Left forelimb (tissue), 1 donor: Measurements from ENCODE around the gene PDE6B.
"Not testable (repeated sequence)": the region's sequence is repeated elsewhere in the genome, so short reads cannot be mapped to it uniquely, and the experiment has no call there.

ENCODE experiments used
- DNase-seq: peaks from one replicate; pipeline ENCODE4 v3.0.0-alpha.2; 2018; ENCODE audit warnings: low spot score

PDE6B gene

DNA sequence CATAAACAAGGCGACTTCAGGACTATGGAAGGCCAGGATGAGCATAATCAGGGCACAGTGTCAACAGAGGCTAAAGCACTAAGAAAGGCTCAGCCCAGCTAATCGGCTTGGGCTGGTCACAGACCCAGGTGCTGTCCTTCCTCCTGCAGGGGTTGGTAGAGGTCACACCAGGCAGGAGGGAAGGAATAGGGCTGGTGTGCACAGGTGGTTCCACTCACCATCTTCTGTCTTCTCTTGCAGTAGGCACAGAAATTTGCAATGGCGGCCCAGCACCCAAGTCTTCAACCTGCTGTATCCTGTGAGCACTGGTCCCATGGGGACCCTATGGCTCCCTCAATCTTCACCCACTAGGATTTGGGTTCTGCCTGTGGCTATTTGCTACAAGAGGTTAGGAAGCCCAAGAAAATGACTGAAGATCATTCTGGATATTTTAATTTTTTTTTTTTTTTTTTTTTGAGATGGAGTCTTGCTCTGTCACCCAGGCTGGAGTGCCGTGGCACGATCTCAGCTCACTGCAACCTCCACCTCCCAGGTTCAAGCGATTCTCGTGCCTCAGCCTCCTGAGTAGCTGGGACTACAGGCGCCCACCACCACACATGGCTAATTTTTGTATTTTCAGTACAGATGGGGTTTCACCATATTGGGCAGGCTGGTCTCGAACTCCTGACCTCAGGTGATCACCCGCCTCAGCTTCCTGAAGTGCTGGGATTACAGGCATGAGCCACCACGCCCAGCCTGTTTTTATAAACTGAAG, 44.6 kb downstream of the PDE6B start:
- DNase-seq: not testable (repeated sequence)

DNA sequence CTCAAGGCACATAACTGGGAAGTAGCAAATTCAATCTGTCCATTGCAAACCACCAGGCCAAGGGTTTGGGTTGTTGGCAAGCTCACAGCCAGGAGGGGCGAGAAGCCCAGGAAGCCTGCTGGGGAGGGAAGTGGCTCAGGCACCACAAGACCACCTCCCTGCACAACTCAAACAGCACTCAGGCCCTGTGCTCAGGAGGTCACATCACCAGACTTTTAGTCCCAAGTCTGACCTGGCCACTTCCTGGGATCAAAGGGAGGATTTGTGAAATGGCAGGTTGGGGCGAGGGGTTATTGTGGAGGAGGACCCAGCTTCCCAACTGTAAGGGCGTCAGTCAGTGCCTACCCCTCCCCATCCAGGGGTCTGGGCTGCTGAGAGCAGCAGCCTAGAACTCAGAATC, 46.4 kb downstream of the PDE6B start:
- DNase-seq: peak; percentile 53

DNA sequence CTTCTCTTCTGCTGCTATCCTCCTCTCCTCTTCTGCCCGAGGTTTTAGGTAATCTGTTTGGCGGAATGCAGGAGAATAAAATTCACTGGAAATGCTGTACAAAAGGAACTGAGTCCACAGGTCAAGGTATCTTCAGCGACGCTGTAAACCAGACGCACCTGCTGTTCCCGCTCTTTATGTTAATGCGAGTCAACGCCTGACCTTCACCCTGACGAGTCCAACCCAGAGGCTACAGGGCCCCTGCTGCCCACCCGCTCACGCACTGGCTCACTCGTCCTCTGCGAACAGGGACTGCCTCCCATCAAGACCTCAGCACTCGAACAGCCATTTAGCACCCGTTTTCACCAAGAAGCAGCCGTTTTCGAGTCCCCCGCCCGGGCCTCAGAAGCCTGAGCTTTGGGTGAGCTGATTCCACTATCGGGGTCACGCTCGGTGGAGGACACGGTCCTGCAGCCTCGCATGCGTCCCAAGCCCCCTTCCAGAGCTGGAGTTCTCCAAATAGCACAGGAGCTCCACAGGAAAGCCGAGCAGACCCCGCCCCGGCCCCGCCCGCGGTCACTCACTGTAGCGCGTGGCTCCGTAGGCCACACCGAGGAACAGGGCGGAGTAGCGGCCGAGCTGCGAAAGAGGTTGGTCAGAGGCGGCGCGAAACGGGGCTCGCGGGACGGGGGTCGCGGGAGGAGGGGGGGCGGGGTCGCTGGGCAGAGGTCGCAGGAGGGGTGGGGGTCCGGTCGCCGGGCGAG, 48.1 kb downstream of the PDE6B start:
- DNase-seq: no peak

DNA sequence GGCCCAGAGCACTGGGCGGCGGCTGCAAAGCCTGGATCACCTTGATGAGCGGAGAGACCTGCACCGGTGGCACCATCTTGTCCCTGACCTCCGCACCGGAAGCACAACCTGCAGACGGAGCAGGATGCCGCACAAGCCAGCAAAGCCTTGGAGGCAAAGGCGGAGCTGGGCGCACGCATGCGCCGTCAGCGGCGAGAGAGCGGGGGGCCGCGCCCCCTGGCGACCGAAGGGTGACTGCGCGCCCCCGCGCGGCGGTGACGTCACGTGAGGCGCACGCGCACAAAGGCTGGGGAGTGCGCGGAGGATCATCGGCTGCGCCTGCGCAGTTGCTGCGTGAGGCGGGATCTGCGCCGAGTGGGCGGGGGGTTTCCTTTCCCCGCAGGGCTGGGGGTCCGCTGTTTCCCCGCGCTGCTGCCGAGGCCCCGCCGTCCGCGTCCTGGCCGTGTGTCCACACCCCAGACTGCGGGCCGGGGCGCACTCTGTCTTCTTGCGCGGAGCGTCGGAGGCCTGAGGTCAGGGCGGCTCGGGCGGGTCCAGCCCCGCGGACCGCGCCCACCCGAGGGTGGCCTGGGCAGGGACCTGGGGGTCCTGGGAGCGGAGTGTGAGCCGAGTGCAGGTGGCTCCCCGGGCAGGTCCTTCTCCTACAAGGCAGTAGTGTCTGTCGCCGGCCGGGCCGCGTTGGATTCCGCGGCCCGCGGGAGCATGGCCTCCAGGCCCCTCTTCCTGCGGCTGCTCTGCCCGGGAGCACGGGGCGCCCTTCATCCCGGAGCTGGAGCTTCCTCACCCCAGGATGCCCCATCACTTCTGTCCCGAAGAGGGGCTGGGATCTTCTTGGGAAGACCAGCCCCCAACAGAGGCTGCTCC, 49.0 kb downstream of the PDE6B start, which contains the start of the genes ATP5ME and MYL5:
ATP5ME (minus strand) TSS at position 105 of the 864 bp plus-strand sequence; CDS start at position 76, 29 bp downstream.
MYL5 (plus strand) TSS at position 371 of the 864 bp plus-strand sequence. CDS start 3,485 bp downstream, outside the sequence.
- peak; percentile 99 for DNase-seq

DNA sequence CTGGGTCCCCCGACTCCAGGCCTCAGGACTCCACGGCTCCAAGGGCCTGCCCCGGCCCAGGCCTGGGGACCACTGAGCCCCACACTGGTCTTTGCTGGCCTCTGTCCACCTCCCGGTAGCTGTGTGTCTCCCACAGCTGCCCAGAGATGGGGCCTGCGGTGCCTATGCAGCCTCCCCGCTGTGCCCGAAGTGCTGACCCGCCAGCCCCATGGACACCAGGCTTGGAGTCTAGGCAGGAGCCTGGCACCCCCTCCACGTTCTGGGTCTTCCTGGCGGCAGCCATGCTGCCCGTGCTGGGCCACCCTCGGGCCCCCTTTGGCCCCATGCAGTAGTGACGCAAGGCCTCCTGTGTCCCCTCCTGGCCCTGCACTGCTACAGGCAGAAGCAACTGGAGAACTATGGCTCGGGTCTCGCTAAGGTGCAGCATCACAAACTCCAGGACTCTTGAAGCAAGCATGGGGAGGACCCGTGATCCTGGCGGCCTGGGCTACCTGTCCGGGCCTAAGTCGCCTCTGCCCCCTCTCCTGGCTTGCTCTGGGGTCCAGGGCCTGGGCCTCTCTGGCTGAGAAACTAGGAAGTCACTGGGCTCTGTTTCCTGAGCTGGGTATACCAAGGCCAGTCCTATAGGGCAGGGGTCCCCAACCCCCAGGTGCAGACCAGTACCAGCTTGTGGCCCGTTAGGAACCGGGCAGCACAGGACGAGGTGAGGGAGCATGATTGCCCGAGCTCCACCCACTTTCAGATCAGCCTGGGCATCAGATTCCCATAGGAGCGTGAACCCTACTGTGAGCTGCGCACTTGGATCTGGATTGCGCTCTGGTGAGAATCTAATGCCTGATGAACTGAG, 49.9 kb downstream of the PDE6B start:
- DNase-seq: no peak

DNA sequence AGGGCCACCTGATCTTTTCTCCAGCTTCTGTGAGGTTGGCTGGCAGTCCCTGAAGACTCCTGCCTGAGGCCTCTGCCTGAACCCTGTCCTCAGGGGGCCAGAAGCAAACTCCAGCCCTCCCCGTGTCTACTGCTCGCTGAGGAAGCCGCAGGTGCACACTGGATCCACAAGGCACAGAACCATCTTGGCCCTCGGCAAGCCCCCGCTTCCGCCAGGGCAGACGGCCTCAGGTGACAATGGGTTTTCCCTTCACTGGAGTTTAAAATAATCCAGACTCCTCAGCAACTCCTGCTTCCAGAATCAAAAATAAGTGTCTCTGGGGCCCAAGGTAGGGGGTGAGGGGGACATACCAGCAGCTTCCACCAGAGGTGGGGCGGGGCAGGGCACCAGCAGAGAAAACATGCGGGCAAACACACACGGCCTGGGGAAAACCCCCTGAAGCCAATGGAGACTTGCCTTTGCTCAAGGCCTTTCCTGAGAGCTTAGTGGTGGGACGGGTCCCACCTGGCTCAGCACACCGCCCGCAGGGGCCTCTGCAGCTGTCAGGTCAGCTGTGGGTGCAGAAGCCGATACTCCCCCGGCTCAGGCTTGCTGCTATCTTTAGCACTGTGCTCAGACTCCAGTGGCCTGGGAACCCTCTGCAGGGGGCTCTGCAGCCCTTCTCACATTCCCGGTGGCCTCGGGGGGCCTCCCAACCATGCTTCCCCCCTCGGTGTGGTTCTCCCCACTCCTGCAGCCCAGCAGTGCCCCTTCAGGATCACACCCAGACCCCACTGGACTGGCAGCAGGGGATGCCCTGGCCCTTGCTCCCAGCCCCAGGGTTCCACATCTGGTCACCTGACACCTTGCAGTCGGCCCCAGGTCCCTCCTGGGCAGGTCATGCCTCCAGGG, 50.9 kb downstream of the PDE6B start:
- peak; percentile 60 for DNase-seq

DNA sequence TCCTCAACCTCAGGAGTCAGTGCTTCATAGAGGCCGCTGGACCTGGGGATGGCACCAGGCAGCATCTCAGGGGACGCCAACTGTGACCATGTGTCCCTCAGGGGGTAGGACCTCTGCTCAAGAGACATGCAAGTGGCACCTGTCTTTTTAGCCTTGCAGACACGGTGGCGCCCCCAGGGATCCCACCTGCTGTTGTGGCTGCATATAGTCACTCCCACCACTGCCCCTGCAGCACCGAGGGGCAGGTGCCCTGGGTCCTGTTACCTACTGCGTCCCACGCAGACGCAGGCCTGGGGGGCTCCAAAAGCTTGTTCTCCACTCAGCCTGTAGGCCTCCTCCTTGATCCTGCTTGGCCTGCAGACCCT, 51.5 kb downstream of the PDE6B start:
- DNase-seq: no peak

DNA sequence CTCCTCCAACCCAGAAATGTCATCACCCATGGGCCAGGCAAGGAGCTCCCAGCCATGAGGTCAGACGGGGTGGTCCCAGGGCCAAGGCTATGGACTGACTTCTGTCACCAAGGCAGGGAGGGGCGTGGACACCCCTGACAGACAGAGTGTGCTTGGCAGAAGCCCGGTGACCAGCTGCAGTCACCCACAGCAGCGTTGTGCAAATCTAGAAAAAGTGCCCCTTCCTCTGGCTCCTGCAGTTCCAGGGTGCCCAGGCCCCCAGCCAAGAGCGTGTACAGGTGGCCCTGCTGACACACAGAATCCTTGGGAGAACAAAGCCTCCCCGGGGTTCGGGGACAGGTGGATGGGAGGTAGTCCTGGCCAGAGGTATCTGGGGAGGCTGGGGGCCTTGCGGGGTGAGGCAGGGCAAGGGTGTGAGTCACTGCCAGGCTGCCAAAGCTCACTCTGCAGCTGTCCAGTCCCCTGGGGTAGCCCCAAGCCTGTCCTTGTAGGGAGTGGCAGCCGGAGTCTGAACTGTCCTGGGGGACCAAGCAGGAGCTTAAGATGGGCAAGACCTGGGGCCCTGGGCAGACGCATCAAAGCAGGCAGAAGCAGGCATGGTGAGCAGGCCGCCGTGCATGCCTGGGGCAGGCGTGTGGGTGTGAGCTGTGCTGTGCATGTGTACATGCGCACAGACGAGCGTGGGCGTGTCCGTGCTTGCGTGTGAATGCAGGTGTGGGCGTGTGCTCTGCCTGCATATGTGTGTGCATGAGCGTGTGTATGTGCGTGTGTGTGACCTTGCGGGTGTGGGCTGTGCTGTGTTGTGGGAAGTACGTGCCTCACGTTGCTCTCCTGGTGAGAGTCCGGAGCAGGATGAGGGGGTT, 52.3 kb downstream of the PDE6B start:
- no peak for DNase-seq

DNA sequence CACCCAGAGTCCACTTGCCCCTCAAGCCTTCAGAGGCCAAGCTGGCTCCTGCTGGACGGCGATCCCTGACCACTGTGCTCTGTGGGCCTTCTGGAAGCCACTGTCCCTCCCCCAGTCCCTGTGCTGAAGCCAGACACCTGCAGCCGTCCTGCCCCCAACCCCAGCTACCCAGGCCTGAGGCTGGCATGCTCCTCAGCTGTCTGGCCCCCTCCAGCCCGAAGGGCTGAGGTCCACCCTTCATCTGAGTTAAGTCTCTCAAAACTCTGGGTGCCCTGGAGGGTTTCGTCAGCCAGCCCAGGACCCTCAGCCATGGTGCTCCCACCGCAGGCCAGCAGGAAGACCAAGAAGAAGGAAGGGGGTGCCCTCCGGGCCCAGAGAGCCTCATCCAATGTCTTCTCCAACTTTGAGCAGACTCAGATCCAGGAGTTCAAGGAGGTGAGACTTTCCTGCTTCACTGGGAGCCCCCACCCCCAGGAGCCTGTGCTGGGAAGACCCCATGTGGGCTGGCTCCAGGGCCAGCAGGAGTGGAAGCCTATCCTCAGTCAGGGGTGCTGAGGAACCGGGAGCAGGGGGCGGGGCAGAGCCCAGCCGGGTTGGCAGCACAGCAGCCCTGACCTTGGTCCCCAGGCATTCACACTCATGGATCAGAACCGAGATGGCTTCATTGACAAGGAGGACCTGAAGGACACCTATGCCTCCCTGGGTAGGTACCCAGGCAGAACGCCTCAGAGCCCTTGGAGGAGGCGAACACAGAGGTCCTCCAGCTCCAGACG, 53.1 kb downstream of the PDE6B start:
- peak; percentile 64 for DNase-seq

DNA sequence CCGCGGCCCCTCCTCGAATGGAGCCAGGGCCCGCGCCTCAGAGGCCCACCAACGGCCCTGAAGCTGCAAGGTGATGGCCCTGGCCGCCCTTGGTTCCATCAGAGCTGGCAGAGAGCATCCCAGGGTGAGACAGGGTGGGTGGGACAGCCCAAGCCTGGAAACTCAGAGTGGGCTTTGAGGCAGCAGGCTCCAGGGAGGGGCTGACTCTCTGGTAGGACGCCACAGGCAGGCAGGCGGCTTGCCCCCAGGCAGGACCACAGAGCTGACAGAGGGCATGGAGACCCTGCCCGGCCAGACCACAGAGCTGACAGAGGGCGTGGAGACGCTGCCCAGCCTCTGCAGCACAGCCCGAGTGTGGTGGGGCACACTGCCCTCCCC, 53.7 kb downstream of the PDE6B start:
- no peak for DNase-seq

DNA sequence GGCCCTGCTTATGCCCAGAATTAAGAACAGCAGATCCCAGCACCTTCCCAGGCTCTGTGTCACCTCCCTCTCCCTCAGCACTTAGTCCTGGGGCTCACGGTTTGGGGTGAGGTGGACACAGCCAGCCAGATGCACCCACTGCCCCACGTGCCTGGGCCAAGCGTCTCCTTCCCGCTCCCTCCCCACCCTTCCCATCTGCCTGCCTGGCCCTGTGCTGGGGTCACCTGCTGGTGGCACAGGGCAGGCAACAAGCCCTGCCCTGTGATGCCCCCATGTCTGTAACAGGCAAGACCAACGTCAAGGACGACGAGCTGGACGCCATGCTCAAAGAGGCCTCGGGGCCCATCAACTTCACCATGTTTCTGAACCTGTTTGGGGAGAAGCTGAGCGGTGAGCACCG, 54.3 kb downstream of the PDE6B start:
- peak; percentile 58 for DNase-seq

DNA sequence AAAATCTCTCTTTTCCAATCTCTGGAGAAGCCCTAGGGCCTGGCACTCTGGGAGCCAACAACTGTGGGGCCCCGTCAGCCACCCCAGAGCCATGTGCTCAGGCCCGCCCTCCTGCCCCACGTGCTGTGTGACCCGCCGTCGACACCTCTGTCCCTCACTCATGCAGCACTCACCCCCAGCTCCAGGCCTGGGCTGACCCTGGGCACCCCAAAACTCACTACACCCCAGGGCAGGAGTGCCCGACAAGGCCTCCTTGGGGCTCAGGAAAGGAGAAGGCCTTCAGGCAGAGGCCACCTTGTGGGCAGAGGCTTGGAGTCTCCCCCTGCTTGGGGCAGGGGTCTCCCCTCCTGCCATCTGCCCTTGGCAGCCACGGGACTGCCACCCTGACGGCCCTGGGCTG, 54.7 kb downstream of the PDE6B start:
- DNase-seq: no peak

DNA sequence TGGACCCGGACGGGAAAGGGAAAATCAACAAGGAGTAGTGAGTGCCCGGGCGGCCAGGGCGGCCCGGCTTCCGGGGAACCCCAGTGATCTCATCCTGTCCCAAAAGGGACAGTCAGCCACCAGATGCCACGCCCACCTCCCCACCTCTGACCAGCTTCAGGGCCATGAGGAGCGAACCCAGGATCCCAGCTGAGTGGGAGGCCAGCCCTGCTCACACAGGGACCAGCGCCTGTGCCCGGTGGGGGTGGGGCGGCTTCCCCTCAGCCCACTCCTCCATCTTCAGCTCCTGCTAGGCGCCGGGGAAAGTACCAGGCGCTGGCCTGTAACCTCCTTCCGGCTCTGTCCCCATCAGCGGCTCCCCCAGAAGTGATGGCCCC, 55.2 kb downstream of the PDE6B start:
- DNase-seq: peak; percentile 61

DNA sequence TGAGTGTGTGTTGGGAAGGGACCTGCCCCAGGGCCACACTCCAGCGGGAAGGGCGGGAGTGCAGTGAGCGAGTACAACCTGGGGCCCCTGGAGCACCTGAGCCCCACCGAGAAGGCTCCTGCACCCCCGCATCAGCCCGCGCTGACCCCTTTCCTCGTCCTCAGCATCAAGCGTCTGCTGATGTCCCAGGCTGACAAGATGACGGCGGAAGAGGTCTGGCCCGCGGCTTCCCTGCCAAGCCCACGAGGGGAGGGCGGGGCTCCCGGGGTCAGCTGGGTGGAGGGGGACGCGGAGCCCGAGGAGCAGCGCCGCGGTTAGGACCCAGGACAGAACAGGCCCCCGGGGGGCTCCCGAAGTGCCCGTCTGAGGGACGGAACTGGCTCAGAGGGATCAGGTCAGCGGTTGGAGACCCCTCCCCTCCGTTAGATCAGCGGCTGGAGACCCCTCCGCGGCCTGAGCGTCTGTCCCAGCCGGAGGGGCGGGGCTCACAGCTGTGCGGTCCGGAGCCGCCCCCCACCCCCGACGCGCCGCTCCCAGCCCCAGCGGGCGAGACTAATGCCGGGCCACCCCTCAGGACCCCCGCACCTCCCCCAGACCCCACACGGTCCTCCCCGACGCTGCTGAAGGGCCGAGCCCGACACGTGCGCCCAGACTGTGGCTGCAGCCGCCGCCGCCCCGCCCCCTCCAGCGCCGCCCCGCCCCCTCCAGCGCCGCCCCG, 55.7 kb downstream of the PDE6B start:
- peak; percentile 84 for DNase-seq

DNA sequence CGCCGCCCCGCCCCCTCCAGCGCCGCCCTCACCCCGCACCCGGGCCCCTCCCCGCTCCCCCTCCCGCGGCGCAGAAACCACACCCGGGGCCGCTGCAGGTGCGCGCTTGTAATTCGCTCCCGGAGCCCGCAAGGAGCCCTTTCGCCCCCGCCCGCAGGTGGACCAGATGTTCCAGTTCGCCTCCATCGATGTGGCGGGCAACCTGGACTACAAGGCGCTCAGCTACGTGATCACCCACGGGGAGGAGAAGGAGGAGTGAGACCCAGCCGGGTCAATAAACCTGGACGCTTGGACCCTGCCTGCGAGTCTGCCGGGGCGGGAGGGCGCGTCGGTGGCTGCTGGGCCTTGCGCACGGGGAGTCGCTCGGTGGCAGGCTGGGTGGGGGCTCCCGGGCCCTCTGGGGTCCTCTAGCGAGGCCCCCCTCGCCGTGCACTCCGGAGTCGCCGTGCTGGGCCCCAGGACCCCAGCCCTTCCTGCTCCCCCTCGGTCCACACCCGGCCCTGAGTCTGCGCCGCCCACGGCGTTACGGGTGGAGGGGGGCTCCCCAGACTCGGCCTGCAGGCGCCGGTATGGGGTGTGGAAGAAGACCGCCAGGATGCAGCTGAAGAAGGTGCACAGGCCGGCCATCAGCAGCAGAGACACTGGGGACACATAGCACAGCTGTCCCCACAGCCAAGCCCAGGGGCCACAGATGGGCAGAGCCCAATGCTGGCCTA, 56.5 kb downstream of the PDE6B start:
- peak; percentile 63 for DNase-seq

DNA sequence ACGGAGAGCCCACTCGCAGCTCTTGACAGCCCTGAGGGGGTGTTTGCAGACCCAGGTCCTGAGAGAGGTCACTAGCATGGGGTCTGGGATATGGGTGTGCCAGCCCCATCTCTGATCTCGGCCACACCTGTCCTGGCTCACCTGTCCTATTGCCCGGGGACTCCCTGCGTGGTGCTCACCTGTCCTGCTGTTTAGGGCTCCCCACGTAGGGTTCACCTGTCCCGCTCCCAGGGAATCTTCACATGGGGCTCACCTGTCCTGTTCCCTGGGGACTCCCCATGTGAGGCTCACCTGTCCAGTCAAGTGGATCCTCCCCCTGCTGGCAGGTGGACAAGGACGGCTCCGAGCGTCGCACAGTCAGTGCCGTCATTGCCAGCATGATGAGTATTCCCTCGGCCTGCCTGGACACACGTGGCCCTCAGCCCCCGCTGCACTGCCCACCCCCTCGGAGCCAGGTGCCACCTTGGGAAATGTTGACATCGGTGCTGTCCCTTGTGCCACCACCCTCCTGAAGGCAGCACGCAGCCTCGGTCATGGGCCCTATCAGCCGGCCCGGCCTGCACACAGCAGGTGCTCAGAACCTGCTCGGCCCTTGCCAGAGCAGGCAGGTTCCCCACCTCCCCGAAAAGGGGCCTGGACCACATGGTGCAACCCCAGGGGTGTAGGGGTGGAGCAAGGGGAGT, 57.3 kb downstream of the PDE6B start:
- peak; percentile 62 for DNase-seq
